ENCODE measurements around the gene CCL11. TPM values are rescaled to one million over a fixed set of nuclear protein-coding genes. Genes with fewer than 3 reads are reported as not detected.

CCL11 gene
- total and polyA plus RNA-seq, 2 of the 8 experiments (the other 6 are each of a cell fraction or from before 2014, with no cell fraction given) = not detected

DNA sequence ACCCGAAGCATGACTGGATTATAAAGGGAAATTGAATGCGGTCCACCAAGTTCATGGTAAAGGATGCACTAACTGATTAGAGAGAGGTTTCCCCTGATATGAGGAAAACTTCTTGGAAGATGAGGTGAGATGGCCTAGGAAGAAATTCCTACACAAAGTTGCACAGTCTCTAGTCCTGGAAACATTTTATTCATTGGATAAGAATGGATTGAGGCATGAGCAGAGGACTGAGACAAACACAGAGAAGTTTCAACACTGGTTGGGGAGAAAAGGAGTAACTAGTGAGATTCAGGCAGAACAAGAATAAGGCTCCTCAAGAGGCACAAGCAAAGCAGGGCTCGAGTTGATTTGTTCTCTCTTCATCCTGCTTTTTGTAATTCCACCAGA lies 32.4 kb upstream of the CCL11 start (continued):
- TF ChIP-seq TAF7 (optimal IDR thresholded peaks at IDR 0.05; ENCODE audit: borderline replicate concordance, low read depth, low read length) = no peak
- no peak for TF ChIP-seq ASH2L (IDR thresholded peaks at IDR 0.05; ENCODE audit: low read length)
